Neural progenitor cell (in vitro differentiated cells): ENCODE data around the gene MACO1. TPM values are rescaled to one million over a fixed set of nuclear protein-coding genes. Genes with fewer than 3 reads are reported as not detected.

Experiments
- DNase-seq: peaks from one replicate; pipeline ENCODE4 v3.0.0-alpha.2; 2016; ENCODE audit warnings: low spot score
- H2AFZ ChIP-seq: fragments of 200-600 bp; sonication (generic); replicated peaks from 2 replicates; pipeline ENCODE4 v1.6.1; 2016; ENCODE audit warnings: antibody characterized with exemption
- H3F3A ChIP-seq: fragments of 200-600 bp; sonication (generic); 2 replicates; pipeline ENCODE4 v1.6.1; 2016; ENCODE audit warnings: antibody characterized with exemption, low read depth
- H3K27ac ChIP-seq: fragments of 200-600 bp; sonication (generic); 2 replicates; pipeline ENCODE4 v1.5.1; 2016; ENCODE audit warnings: mild to moderate bottlenecking
- H3K27me3 ChIP-seq: fragments of 200-600 bp; sonication (generic); 2 replicates; pipeline ENCODE4 v1.6.1; 2016; ENCODE audit warnings: mild to moderate bottlenecking, moderate library complexity
- H3K36me3 ChIP-seq: fragments of 200-600 bp; sonication (generic); 2 replicates; pipeline ENCODE4 v1.5.1; 2016
- H3K4me1 ChIP-seq: fragments of 200-600 bp; sonication (generic); 2 replicates; pipeline ENCODE4 v1.6.1; 2016; ENCODE audit warnings: mixed run types
- H3K4me2 ChIP-seq: fragments of 200-600 bp; sonication (generic); 2 replicates; pipeline ENCODE4 v1.6.1; 2016
- H3K4me3 ChIP-seq: fragments of 200-600 bp; sonication (generic); 2 replicates; pipeline ENCODE4 v1.5.1; 2016
- H3K79me2 ChIP-seq: fragments of 200-600 bp; sonication (generic); 2 replicates; pipeline ENCODE4 v1.6.1; 2016; ENCODE audit warnings: low read depth
- H3K9ac ChIP-seq: fragments of 200-600 bp; sonication (generic); 2 replicates; pipeline ENCODE4 v1.6.1; 2016
- H3K9me3 ChIP-seq: fragments of 200-600 bp; sonication (generic); 2 replicates; pipeline ENCODE4 v1.5.1; 2016; ENCODE audit warnings: low read depth
- H4K20me1 ChIP-seq: fragments of 200-600 bp; sonication (generic); 2 replicates; pipeline ENCODE4 v1.6.1; 2016; ENCODE audit warnings: low read depth
- H3K27ac Mint-ChIP-seq: 3 replicates; pipeline ENCODE4 v1.8.0; 2021; ENCODE audit warnings: mixed read lengths
- H3K27me3 Mint-ChIP-seq: 2 replicates; pipeline ENCODE4 v1.8.0; 2022; ENCODE audit warnings: low read depth, mild to moderate bottlenecking, inconsistent platforms, moderate library complexity, mixed read lengths; ENCODE audit not compliant: insufficient read depth
- H3K36me3 Mint-ChIP-seq: 3 replicates; pipeline ENCODE4 v1.8.0; 2021; ENCODE audit warnings: mixed read lengths
- H3K4me1 Mint-ChIP-seq: 3 replicates; pipeline ENCODE4 v1.8.0; 2021; ENCODE audit warnings: mixed read lengths
- H3K4me3 Mint-ChIP-seq: 3 replicates; pipeline ENCODE4 v1.8.0; 2021; ENCODE audit warnings: mild to moderate bottlenecking, moderate library complexity, mixed read lengths
- H3K9me3 Mint-ChIP-seq: 3 replicates; pipeline ENCODE4 v1.8.0; 2020; ENCODE audit warnings: mixed read lengths
- CTCF ChIP-seq: fragments of 200-600 bp; sonication (generic); IDR thresholded peaks from 2 replicates; pipeline ENCODE4 v1.5.1; 2017; ENCODE audit warnings: antibody characterized with exemption, mild to moderate bottlenecking
- EZH2 ChIP-seq: fragments of 200-600 bp; sonication (generic); IDR thresholded peaks from 2 replicates; pipeline ENCODE4 v1.6.1; 2017; ENCODE audit warnings: antibody characterized with exemption, mild to moderate bottlenecking, moderate library complexity
- EZH2phosphoT487 ChIP-seq: fragments of 200-600 bp; sonication (generic); IDR thresholded peaks from 2 replicates; pipeline ENCODE4 v1.6.1; 2017; ENCODE audit warnings: antibody characterized with exemption
- total RNA-seq: library from RNA; depleted of rRNA; stranded (reverse); fragments of >200 nt; gene quantifications from 2 replicates; pipeline ENCODE4 v1.2.3, GENCODE V29; 2015; ENCODE audit warnings: low replicate concordance

MACO1 gene
- total RNA-seq, 1 donor from 2014 or later = 17.7 TPM

- no peaks in the 10 kb centered on the region for H3K36me3 Mint-ChIP-seq
- no peak overlapping the region for H3K4me3 Mint-ChIP-seq
- no peaks in the 10 kb centered on the region for H3K9me3 Mint-ChIP-seq
- H3K36me3 ChIP-seq = no peaks in the 10 kb centered on the region
- H3K9ac ChIP-seq = no peak overlapping the region
- DNase-seq = no peak
- no peak overlapping the region for H3K4me3 ChIP-seq
- H3K4me2 ChIP-seq = no peak overlapping the region
- TF ChIP-seq EZH2phosphoT487 (no peak), CTCF (no peak), EZH2 (no peak)
- H3K27ac Mint-ChIP-seq = no peak overlapping the region
- peaks cover 6% of the 10 kb centered on the region for H4K20me1 ChIP-seq
- H2AFZ ChIP-seq = no peak overlapping the region
- no peaks in the 10 kb centered on the region for H3K9me3 ChIP-seq
- H3K4me1 ChIP-seq = peaks cover 5% of the 10 kb centered on the region
- H3K27me3 Mint-ChIP-seq = no peaks in the 10 kb centered on the region
- no peak overlapping the region for H3K27ac ChIP-seq
- peaks cover 5% of the 10 kb centered on the region for H3F3A ChIP-seq
- no peaks in the 10 kb centered on the region for H3K27me3 ChIP-seq
- H3K4me1 Mint-ChIP-seq = peaks cover 6% of the 10 kb centered on the region
- H3K79me2 ChIP-seq = no peaks in the 10 kb centered on the region
Observed at GRCh38 chr1:25476186-25477097, 45.7 kb downstream of the MACO1 start.

GRCh38 chr1:25477448-25478034 lies 46.8 kb downstream of the MACO1 start:
- Mint-ChIP-seq H3K27me3 (no peaks in the 10 kb centered on the region), H3K36me3 (no peaks in the 10 kb centered on the region), H3K4me3 (no peak overlapping the region), H3K9me3 (no peaks in the 10 kb centered on the region), H3K27ac (no peak overlapping the region), H3K4me1 (peaks cover 7% of the 10 kb centered on the region)
- Histone ChIP-seq H2AFZ (no peak overlapping the region), H3K27me3 (no peaks in the 10 kb centered on the region), H3K9ac (no peak overlapping the region), H3K36me3 (no peaks in the 10 kb centered on the region), H3K4me1 (peaks cover 7% of the 10 kb centered on the region), H3F3A (peaks cover 11% of the 10 kb centered on the region), H3K4me3 (no peak overlapping the region), H3K9me3 (no peaks in the 10 kb centered on the region), H4K20me1 (peaks cover 10% of the 10 kb centered on the region), H3K4me2 (no peak overlapping the region), H3K79me2 (no peaks in the 10 kb centered on the region), H3K27ac (no peak overlapping the region)
- no peak for DNase-seq
- TF ChIP-seq CTCF (no peak), EZH2 (no peak), EZH2phosphoT487 (no peak)

- peaks cover 7% of the 10 kb centered on the region for H3K4me1 ChIP-seq
- H3K9me3 ChIP-seq = no peaks in the 10 kb centered on the region
- Mint-ChIP-seq H3K4me3 (no peak overlapping the region), H3K27me3 (no peaks in the 10 kb centered on the region), H3K4me1 (peaks cover 7% of the 10 kb centered on the region), H3K9me3 (no peaks in the 10 kb centered on the region), H3K27ac (no peak overlapping the region), H3K36me3 (no peaks in the 10 kb centered on the region)
- no peaks in the 10 kb centered on the region for H3K27me3 ChIP-seq
- H3K36me3 ChIP-seq = no peaks in the 10 kb centered on the region
- H2AFZ ChIP-seq = no peak overlapping the region
- no peak overlapping the region for H3K9ac ChIP-seq
- TF ChIP-seq EZH2phosphoT487 = no peak
- TF ChIP-seq EZH2 = no peak
- TF ChIP-seq CTCF = no peak
- H3F3A ChIP-seq = peaks cover 11% of the 10 kb centered on the region
- no peak overlapping the region for H3K27ac ChIP-seq
- no peak overlapping the region for H3K4me3 ChIP-seq
- peaks cover 10% of the 10 kb centered on the region for H4K20me1 ChIP-seq
- DNase-seq = no peak
- no peaks in the 10 kb centered on the region for H3K79me2 ChIP-seq
- H3K4me2 ChIP-seq = no peak overlapping the region
Observed at GRCh38 chr1:25478633-25479032, 47.9 kb downstream of the MACO1 start.
